ENCODE results near the gene TBPL2. TPM values are rescaled to one million over a fixed set of nuclear protein-coding genes. Genes with fewer than 3 reads are reported as not detected.

TBPL2 gene
- total RNA-seq, 1 experiment from 2014 or later, result not detected

DNA sequence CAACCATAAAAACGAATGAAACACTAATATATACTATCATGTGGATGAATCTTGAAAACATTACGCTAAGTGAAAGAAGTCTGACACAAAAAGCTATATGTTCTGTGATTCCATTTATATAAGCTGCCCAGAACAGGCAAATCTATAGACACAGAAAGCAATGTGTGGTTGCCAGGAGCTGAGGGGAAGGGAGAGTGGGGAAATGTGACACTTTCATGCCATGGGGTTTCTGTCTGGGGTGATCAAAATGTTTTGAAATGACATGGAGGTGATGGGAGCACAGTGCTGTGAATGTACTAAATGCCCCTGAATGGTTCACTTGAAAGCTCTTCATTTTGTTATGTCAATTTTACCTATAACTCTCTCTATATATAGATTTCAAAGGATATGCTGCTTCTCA is 58.9 kb downstream of the TBPL2 start:
- no peak for DNase-seq
- Histone ChIP-seq H3K4ac (ENCODE audit: low read depth, low read length) (no peak overlapping the region), H2BK120ac (ENCODE audit: low read depth, low read length, poor library complexity, severe bottlenecking) (no peak overlapping the region), H3K9ac (ENCODE audit: extremely low read depth, insufficient read length, low read length) (no peak overlapping the region), H3K18ac (ENCODE audit: insufficient read length, low read depth, low read length) (no peak overlapping the region), H4K91ac (ENCODE audit: insufficient read length, low read depth, low read length) (no peak overlapping the region), H2AFZ (ENCODE audit: low read length) (no peak overlapping the region), H3T11ph (ENCODE audit: low read length) (no peak overlapping the region), H3K4me2 (ENCODE audit: insufficient read depth, insufficient read length, low read length) (no peak overlapping the region), H3K79me1 (ENCODE audit: insufficient read depth, low read depth, low read length, poor library complexity, severe bottlenecking) (no peaks in the 10 kb centered on the region), H3K4me1 (ENCODE audit: insufficient read depth, low read length) (no peaks in the 10 kb centered on the region), H3K23ac (ENCODE audit: insufficient read length, low read depth, low read length) (no peak overlapping the region), H3K56ac (ENCODE audit: insufficient read length, low read depth, low read length) (no peak overlapping the region), H2BK20ac (ENCODE audit: low read depth, low read length, poor library complexity, severe bottlenecking) (no peak overlapping the region), H2AK5ac (ENCODE audit: insufficient read length, low read length) (no peak overlapping the region), H4K8ac (replicated peaks; ENCODE audit: insufficient read length, low read depth, low read length) (no peak overlapping the region), H3K27me3 (ENCODE audit: insufficient read depth, low read length) (no peaks in the 10 kb centered on the region), H3K23me2 (ENCODE audit: insufficient read length, low read depth, low read length, poor library complexity, severe bottlenecking) (no peaks in the 10 kb centered on the region), H2BK15ac (ENCODE audit: low read depth, low read length) (no peak overlapping the region), H2BK5ac (ENCODE audit: insufficient read length, low read length) (no peak overlapping the region), H3K9me3 (ENCODE audit: control insufficient read depth, low read depth, low read length) (no peaks in the 10 kb centered on the region), H3K27ac (ENCODE audit: insufficient read length, low read depth, low read length) (no peak overlapping the region), H3K79me2 (ENCODE audit: insufficient read depth, low read length) (no peaks in the 10 kb centered on the region), H3K14ac (ENCODE audit: insufficient read depth, low read length) (no peak overlapping the region), H4K5ac (ENCODE audit: insufficient read length, low read depth, low read length) (no peak overlapping the region), H2BK12ac (ENCODE audit: insufficient read length, low read depth, low read length) (no peak overlapping the region), H4K20me1 (ENCODE audit: control insufficient read depth, insufficient read depth, insufficient read length) (no peaks in the 10 kb centered on the region)
- H3K4me1 Mint-ChIP-seq, result peaks cover 7 to 9% of the 10 kb centered on the region in 2 experiments
- WGBS (ENCODE audit: extremely low coverage, insufficient read length, low lambda C conversion rate), result no CpG with 5 or more reads among the region's 2 CpGs
- no peak overlapping the region for H3K4me3 Mint-ChIP-seq
- no peak overlapping the region; a peak in 1 of 7 replicates for H3K27ac Mint-ChIP-seq
- no peaks in the 10 kb centered on the region for H3K27me3 Mint-ChIP-seq (ENCODE audit: low read depth)
- no peaks in the 10 kb centered on the region for H3K9me3 Mint-ChIP-seq
- peaks cover 4 to 33% (median 28%) of the 10 kb centered on the region in 3 experiments; a peak in 6 of 7 replicates for H3K36me3 Mint-ChIP-seq (ENCODE audit: insufficient read depth in 1 of 3, low read depth in 3 of 3)
- TF ChIP-seq, protein P1, sequence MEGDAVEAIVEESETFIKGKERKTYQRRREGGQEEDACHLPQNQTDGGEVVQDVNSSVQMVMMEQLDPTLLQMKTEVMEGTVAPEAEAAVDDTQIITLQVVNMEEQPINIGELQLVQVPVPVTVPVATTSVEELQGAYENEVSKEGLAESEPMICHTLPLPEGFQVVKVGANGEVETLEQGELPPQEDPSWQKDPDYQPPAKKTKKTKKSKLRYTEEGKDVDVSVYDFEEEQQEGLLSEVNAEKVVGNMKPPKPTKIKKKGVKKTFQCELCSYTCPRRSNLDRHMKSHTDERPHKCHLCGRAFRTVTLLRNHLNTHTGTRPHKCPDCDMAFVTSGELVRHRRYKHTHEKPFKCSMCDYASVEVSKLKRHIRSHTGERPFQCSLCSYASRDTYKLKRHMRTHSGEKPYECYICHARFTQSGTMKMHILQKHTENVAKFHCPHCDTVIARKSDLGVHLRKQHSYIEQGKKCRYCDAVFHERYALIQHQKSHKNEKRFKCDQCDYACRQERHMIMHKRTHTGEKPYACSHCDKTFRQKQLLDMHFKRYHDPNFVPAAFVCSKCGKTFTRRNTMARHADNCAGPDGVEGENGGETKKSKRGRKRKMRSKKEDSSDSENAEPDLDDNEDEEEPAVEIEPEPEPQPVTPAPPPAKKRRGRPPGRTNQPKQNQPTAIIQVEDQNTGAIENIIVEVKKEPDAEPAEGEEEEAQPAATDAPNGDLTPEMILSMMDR (conservative IDR thresholded peaks at IDR 0.05), result no peak
